HepG2 (cell line): Measurements from ENCODE around the gene SLC25A51. TPM values are rescaled to one million over a fixed set of nuclear protein-coding genes. Genes with fewer than 3 reads are reported as not detected.

ENCODE experiments used
- ASH2L ChIP-seq: fragments of 300-600, 200-600 bp; sonication (generic); IDR thresholded peaks from 2 replicates; pipeline ENCODE4 v1.7.0; 2017; ENCODE audit warnings: low read depth, mild to moderate bottlenecking, moderate library complexity, mixed read lengths, low read length; ENCODE audit not compliant: insufficient read length
- DNMT3B ChIP-seq: conservative IDR thresholded peaks from 2 replicates; pipeline ENCODE4 v1.6.1; 2016; ENCODE audit warnings: missing biosample characterization, control low read depth
- FOXO1 ChIP-seq: sonication (generic); formaldehyde crosslinking; IDR thresholded peaks from 2 replicates; pipeline ENCODE4 v1.4.0; 2020; ENCODE audit warnings: missing genetic modification reagents
- GABPA ChIP-seq, 2 experiments: IDR thresholded peaks; 2 replicates each; pipeline ENCODE4 v1.6.1; 2011 to 2016; ENCODE audit warnings: low read depth in 2 of 2, low read length in 1 of 2, missing biosample characterization in 1 of 2, missing genetic modification characterization in 1 of 2
- HCFC1 ChIP-seq: fragments of 150-350 bp; IDR thresholded peaks from 2 replicates; pipeline ENCODE4 v1.6.1; 2014; ENCODE audit warnings: low read depth, low read length
- HIVEP1 ChIP-seq: sonication (generic); formaldehyde crosslinking; IDR thresholded peaks from 2 replicates; pipeline ENCODE4 v1.4.0; 2020; ENCODE audit warnings: mild to moderate bottlenecking, missing genetic modification reagents
- KAT8 ChIP-seq: IDR thresholded peaks from 2 replicates; pipeline ENCODE4 v1.6.1; 2016; ENCODE audit warnings: missing genetic modification reagents, missing compliant biosample characterization
- KDM6A ChIP-seq: IDR thresholded peaks from 2 replicates; pipeline ENCODE4 v1.6.1; 2016; ENCODE audit warnings: low read depth
- MYPOP ChIP-seq: sonication (generic); formaldehyde crosslinking; IDR thresholded peaks from 2 replicates; pipeline ENCODE4 v1.8.1; 2023; ENCODE audit warnings: mild to moderate bottlenecking, moderate library complexity, missing genetic modification reagents
- NFYC ChIP-seq: IDR thresholded peaks from 2 replicates; pipeline ENCODE4 v1.6.1; 2016; ENCODE audit warnings: missing genetic modification reagents, missing compliant biosample characterization
- PLSCR1 ChIP-seq: sonication (generic); formaldehyde crosslinking; IDR thresholded peaks from 2 replicates; pipeline ENCODE4 v1.5.0; 2020; ENCODE audit warnings: missing genetic modification reagents, mild to moderate bottlenecking, borderline replicate concordance
- SALL2 ChIP-seq: sonication (generic); formaldehyde crosslinking; IDR thresholded peaks from 2 replicates; pipeline ENCODE4 v1.8.1; 2023; ENCODE audit warnings: mild to moderate bottlenecking, missing genetic modification reagents, inconsistent platforms
- SP4 ChIP-seq: sonication (generic); formaldehyde crosslinking; IDR thresholded peaks from 2 replicates; pipeline ENCODE4 v1.8.1; 2023; ENCODE audit warnings: mild to moderate bottlenecking, missing genetic modification reagents
- TOPORS ChIP-seq: sonication (generic); formaldehyde crosslinking; IDR thresholded peaks from 2 replicates; pipeline ENCODE4 v1.8.0; 2023; ENCODE audit warnings: mild to moderate bottlenecking, missing genetic modification reagents
- YEATS4 ChIP-seq: sonication (generic); formaldehyde crosslinking; IDR thresholded peaks from 2 replicates; pipeline ENCODE4 v1.4.0; 2020; ENCODE audit warnings: missing genetic modification reagents, borderline replicate concordance
- ZFP37 ChIP-seq: sonication (generic); formaldehyde crosslinking; IDR thresholded peaks from 2 replicates; pipeline ENCODE4 v1.4.0; 2020; ENCODE audit warnings: missing genetic modification reagents, borderline replicate concordance
- ZIK1 ChIP-seq: sonication (generic); formaldehyde crosslinking; IDR thresholded peaks from 2 replicates; pipeline ENCODE4 v1.5.0; 2020; ENCODE audit warnings: mild to moderate bottlenecking, low read depth, missing genetic modification reagents, borderline replicate concordance
- ZNF256 ChIP-seq: sonication (generic); formaldehyde crosslinking; conservative IDR thresholded peaks from 2 replicates; pipeline ENCODE4 v1.4.0; 2020; ENCODE audit warnings: missing genetic modification reagents
- ZNF563 ChIP-seq: sonication (generic); formaldehyde crosslinking; IDR thresholded peaks from 2 replicates; pipeline ENCODE4 v1.8.0; 2022; ENCODE audit warnings: mild to moderate bottlenecking, moderate library complexity, missing genetic modification reagents
- ZNF619 ChIP-seq: sonication (generic); formaldehyde crosslinking; IDR thresholded peaks from 2 replicates; pipeline ENCODE4 v1.4.0; 2020; ENCODE audit warnings: mild to moderate bottlenecking, missing genetic modification reagents
- ZSCAN31 ChIP-seq: sonication (generic); formaldehyde crosslinking; IDR thresholded peaks from 2 replicates; pipeline ENCODE4 v1.5.0; 2020; ENCODE audit warnings: low read depth, mild to moderate bottlenecking, missing genetic modification reagents
- polyA plus RNA-seq, 8 experiments: library from polyadenylated mRNA; depleted of rRNA in 3 of 8; stranded (reverse) in 7 of 8; unstranded in 1 of 8; fragments of >200 nt; fragmentation: Illumina TruSeq in 4 of 8; extraction: Trizol in 4 of 8; gene quantifications; 2 replicates each; pipeline versions ENCODE4 v1.2.1 to v1.2.3, GENCODE V29; 2011 to 2016; ENCODE audit warnings: low read depth in 4 of 8, missing spikeins in 1 of 8, mixed read lengths in 1 of 8; ENCODE audit not compliant: insufficient read depth in 1 of 8
- total RNA-seq, 5 experiments: library from RNA; depleted of rRNA; stranded (reverse); fragments of >200 nt; fragmentation: Illumina TruSeq; extraction: Trizol; gene quantifications; 2 replicates each; pipeline ENCODE4 v1.2.3, GENCODE V29; 2016; ENCODE audit warnings: low read depth in 1 of 5
- TF ChIP-seq, protein P1 (sequence below): sonication (generic); formaldehyde crosslinking; IDR thresholded peaks from 2 replicates; pipeline ENCODE4 v1.4.0; 2020; ENCODE audit warnings: mild to moderate bottlenecking, missing genetic modification reagents, borderline replicate concordance
- TF ChIP-seq, protein P2 (sequence below): sonication (generic); formaldehyde crosslinking; IDR thresholded peaks from 2 replicates; pipeline ENCODE4 v1.8.0; 2022; ENCODE audit warnings: mild to moderate bottlenecking, missing genetic modification reagents; ENCODE audit not compliant: insufficient replicate concordance
- TF ChIP-seq, protein P3 (sequence below): sonication (generic); formaldehyde crosslinking; IDR thresholded peaks from 2 replicates; pipeline ENCODE4 v1.5.0; 2020; ENCODE audit warnings: missing genetic modification reagents

The SLC25A51 gene
- total and polyA plus RNA-seq, 2 of the 13 experiments (the other 11 are each of a cell fraction or from before 2014, with no cell fraction given): 14.6 to 37.7 TPM

- TF ChIP-seq, protein P1, sequence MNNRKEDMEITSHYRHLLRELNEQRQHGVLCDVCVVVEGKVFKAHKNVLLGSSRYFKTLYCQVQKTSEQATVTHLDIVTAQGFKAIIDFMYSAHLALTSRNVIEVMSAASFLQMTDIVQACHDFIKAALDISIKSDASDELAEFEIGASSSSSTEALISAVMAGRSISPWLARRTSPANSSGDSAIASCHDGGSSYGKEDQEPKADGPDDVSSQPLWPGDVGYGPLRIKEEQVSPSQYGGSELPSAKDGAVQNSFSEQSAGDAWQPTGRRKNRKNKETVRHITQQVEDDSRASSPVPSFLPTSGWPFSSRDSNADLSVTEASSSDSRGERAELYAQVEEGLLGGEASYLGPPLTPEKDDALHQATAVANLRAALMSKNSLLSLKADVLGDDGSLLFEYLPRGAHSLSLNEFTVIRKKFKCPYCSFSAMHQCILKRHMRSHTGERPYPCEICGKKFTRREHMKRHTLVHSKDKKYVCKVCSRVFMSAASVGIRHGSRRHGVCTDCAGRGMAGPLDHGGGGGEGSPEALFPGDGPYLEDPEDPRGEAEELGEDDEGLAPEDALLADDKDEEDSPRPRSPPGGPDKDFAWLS (CRISPR knock-in tag): peak; percentile 46; the same call in 1 of the 2 replicates
- TF ChIP-seq ZIK1 (CRISPR knock-in tag): peak; percentile 95
- TF ChIP-seq FOXO1 (CRISPR knock-in tag): peak; percentile 87
- TF ChIP-seq SP4 (CRISPR knock-in tag): peak; percentile 71
- peak; percentile 91 for TF ChIP-seq ASH2L
- no peak for TF ChIP-seq HIVEP1 (CRISPR knock-in tag)
- TF ChIP-seq NFYC (CRISPR knock-in tag): peak; percentile 48; the same call in 1 of the 2 replicates
- TF ChIP-seq, protein P2, sequence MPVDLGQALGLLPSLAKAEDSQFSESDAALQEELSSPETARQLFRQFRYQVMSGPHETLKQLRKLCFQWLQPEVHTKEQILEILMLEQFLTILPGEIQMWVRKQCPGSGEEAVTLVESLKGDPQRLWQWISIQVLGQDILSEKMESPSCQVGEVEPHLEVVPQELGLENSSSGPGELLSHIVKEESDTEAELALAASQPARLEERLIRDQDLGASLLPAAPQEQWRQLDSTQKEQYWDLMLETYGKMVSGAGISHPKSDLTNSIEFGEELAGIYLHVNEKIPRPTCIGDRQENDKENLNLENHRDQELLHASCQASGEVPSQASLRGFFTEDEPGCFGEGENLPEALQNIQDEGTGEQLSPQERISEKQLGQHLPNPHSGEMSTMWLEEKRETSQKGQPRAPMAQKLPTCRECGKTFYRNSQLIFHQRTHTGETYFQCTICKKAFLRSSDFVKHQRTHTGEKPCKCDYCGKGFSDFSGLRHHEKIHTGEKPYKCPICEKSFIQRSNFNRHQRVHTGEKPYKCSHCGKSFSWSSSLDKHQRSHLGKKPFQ: no peak
- TF ChIP-seq ZNF563 (CRISPR knock-in tag): peak; percentile 91
- TF ChIP-seq HCFC1: peak; percentile 56
- TF ChIP-seq ZFP37 (CRISPR knock-in tag): no peak
- TF ChIP-seq TOPORS: peak; percentile 97
- TF ChIP-seq, protein P3, sequence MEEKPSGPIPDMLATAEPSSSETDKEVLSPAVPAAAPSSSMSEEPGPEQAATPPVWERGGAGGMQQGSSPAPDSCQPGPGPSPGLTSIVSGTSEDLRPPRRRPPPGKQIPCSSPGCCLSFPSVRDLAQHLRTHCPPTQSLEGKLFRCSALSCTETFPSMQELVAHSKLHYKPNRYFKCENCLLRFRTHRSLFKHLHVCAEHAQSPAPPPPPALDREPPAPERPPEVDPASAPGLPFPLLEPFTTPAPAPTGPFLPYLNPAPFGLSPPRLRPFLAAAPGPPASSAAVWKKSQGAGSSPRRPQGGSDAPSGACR (CRISPR knock-in tag): peak; percentile 78
- TF ChIP-seq ZNF256 (CRISPR knock-in tag): no peak
- no peak; the same call in 1 of the 2 replicates for TF ChIP-seq DNMT3B (CRISPR knock-in tag)
- peak; percentile 64; the same call in 1 of the 2 replicates for TF ChIP-seq ZNF619 (CRISPR knock-in tag)
- TF ChIP-seq ZSCAN31: peak; percentile 95; the same call in 1 of the 2 replicates
- TF ChIP-seq SALL2 (CRISPR knock-in tag): peak; percentile 76
- TF ChIP-seq MYPOP (CRISPR knock-in tag): peak; percentile 99
- TF ChIP-seq KDM6A: peak; percentile 2; the same call in 1 of the 2 replicates
- TF ChIP-seq GABPA (IDR thresholded peaks at IDR 0.05; ENCODE audit: low read depth, low read length): no peak
- peak; percentile 46; the same call in 1 of the 2 replicates for TF ChIP-seq GABPA (CRISPR knock-in tag; IDR thresholded peaks at IDR 0.05; ENCODE audit: low read depth)
- peak; percentile 92 for TF ChIP-seq KAT8 (CRISPR knock-in tag)
- TF ChIP-seq PLSCR1: no peak; the same call in 1 of the 2 replicates
- peak; percentile 97 for TF ChIP-seq YEATS4 (CRISPR knock-in tag)
Observed at GRCh38 chr9:37903647-37904444, at the start of gene SLC25A51 (continued).
